ENCODE results near the gene GDF15. TPM values are rescaled to one million over a fixed set of nuclear protein-coding genes. Genes with fewer than 3 reads are reported as not detected.

GDF15 gene
- total and polyA plus RNA-seq, 8 donors, result 28.1 to 277 (median 43.5) TPM

- WGBS, 2 donors, result 51 to 58% methylated on average over 72 to 77 of the region's 77 CpGs
- H3K27ac ChIP-seq, result peak overlapping the region; percentile 17 to 66 (median 32)
- no peaks in the 10 kb centered on the region for H3K36me3 ChIP-seq
- peak overlapping the region in 1 of 4 donors; percentile 26 for H3K4me3 ChIP-seq
- FAIRE-seq (no peak), ATAC-seq (peak; percentile 32 to 68 (median 56)), DNase-seq (peak in 3 of 6 donors; percentile 50 to 87 (median 71))
- no peaks in the 10 kb centered on the region for H3K4me1 ChIP-seq
- no peak for TF ChIP-seq CTCF (IDR thresholded peaks at IDR 0.05)
- H3K9me3 ChIP-seq, result no peaks in the 10 kb centered on the region
- no peaks in the 10 kb centered on the region for H3K27me3 ChIP-seq
- intact Hi-C loops (cut with DNase I), result no loop called here
Measured at GRCh38 chr19:18428787-18429674, 43.1 kb downstream of the GDF15 start.

DNA sequence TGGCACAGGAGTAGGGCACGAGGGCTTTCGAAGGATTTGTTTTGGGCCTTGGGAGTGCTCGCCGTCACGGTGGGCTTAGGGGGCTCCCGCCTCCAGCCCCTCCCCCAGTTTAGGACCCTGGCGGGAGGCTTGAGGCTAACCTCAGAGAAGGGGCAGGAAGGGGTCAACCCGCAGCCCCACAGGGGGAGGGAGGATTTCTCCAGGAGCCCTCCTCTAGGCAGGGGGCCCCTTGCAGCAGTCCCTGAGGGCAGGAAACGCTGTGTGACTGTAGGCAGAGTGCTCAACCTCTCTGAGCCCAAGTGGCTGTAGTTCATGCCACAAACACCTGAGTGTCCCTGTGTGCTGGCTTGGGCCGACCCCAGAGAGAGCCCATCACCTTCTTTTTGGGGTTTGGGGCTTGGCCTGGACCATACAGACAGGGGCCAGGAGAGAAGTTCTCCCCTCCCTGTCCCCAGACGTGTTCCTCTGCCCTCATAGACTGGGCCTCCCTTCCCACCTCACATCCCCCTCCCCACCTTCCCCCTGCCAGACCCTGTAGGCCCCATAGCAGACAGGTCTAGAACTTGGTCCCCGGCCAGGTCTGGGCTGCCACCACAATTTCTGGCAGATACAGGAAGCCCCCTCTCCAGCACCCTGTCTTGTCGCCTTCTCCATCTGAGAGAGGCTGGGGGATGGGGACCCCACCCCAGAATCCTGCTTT is 43.9 kb downstream of the GDF15 start:
- Histone ChIP-seq H3K27me3 (no peaks in the 10 kb centered on the region), H3K27ac (peak overlapping the region in 2 of 4 donors; percentile 22 to 66), H3K9me3 (no peaks in the 10 kb centered on the region), H3K4me1 (no peaks in the 10 kb centered on the region), H3K36me3 (no peaks in the 10 kb centered on the region), H3K4me3 (no peak overlapping the region)
- WGBS, 2 donors, result 78 to 80% methylated on average over 13 of the region's 13 CpGs
- peak in 2 of 6 donors; percentile 42 to 70 for DNase-seq
- TF ChIP-seq CTCF (IDR thresholded peaks at IDR 0.05), result no peak
- intact Hi-C loops (cut with DNase I), result no loop called here
- FAIRE-seq, result no peak
- ATAC-seq, result no peak

DNA sequence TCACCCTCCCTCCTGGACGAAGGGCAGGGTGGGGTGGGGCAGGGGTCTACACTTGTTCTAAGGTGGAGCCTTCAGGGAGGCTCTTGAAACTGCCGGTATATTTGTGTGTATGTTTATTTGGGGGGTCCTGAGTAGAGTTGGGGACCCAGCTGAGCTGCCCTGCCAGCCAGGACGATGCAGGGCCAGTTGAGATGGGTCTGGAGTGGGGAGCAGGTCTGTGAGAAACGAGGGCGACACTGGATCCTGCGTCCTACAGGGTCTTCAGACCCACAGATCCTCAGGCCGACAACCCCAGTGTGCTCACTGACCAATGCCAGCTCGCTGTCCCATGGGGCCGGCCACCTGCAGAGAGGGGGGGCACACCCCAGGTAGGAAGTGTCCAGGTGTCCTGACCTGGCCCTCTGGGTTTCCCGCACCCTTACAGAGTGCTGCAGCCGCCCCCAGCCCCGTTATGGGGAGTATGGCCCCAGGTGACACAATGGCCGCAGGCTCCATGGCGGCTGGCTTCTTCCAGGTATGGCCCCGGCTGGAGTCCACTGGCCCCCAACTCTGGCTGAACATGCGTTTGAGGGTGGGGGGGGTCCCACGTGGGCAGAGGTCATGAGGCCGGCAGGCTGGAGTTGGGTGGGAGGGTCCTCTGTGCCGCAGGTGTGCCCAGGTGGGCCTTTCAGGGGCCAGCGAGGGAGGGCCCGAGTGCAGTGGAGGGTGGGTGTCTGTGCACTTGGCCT is 44.6 kb downstream of the GDF15 start:
- H3K4me3 ChIP-seq, result no peak overlapping the region
- H3K9me3 ChIP-seq, result no peaks in the 10 kb centered on the region
- intact Hi-C loops (cut with DNase I), result no loop called here
- WGBS, 2 donors, result 91 to 92% methylated on average over 21 of the region's 21 CpGs
- H3K4me1 ChIP-seq, result no peaks in the 10 kb centered on the region
- H3K36me3 ChIP-seq, result no peaks in the 10 kb centered on the region
- no peak for TF ChIP-seq CTCF (IDR thresholded peaks at IDR 0.05)
- no peak for ATAC-seq
- H3K27ac ChIP-seq, result no peak overlapping the region
- peak in 3 of 6 donors; percentile 43 to 81 (median 54) for DNase-seq
- no peak for FAIRE-seq
- H3K27me3 ChIP-seq, result no peaks in the 10 kb centered on the region

DNA sequence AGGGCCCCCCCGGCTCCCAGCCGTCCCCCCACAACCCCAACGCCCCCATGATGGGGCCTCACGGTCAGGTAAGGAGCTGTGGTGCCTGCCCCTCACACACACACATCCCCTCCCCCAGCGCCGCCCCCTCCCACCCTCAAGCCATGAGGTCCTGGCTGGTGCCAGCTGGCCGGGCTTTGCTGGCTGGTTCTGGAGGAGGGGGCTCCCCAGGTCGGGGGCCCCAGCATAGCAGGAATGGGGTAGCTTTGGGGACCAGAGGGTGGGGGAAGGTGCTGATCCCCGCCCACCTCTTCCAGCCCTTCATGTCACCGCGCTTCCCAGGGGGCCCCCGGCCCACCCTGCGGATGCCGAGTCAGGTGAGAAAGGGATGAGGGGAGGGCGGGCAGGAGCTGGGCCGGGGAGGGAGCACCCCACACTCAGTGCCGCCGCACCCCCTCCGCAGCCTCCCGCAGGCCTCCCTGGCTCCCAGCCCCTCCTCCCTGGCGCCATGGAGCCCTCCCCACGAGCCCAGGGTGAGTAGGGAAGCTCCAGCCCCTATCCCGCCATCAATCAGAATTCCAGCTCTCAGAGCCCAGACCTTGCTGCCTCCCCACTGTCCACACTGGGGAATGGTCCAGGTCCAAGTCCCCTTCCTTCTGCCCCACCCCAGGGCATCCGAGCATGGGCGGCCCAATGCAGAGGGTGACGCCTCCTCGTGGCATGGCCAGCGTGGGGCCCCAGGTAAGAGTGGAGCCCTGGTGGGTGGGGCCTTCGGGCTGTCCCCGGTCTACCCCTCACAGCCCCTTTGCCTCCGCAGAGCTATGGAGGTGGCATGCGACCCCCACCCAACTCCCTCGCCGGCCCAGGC is 45.6 kb downstream of the GDF15 start:
- no peak for TF ChIP-seq CTCF (IDR thresholded peaks at IDR 0.05)
- DNase-seq (peak in 2 of 6 donors; percentile 47 to 78), FAIRE-seq (no peak), ATAC-seq (no peak)
- no peaks in the 10 kb centered on the region for H3K36me3 ChIP-seq
- no peak overlapping the region for H3K4me3 ChIP-seq
- no peak overlapping the region for H3K27ac ChIP-seq
- 89 to 93% methylated on average over 27 to 34 of the region's 34 CpGs for WGBS, 2 donors
- H3K27me3 ChIP-seq, result no peaks in the 10 kb centered on the region
- no peaks in the 10 kb centered on the region for H3K4me1 ChIP-seq
- intact Hi-C loops (cut with DNase I), result no loop called here
- no peaks in the 10 kb centered on the region for H3K9me3 ChIP-seq
